Dendritic cell treated with granulocyte-macrophage colony-stimulating factor and Interleukin-4, amounts not matched to agents 40 ng/mL and 50 ng/mL, for 4 days (primary cell): ENCODE measurements around the gene ABLIM2.
A peak's percentile ranks its signal among the peaks of the same experiment; 100 is the strongest.

Source experiments
- H3K27ac Mint-ChIP-seq: one replicate; pipeline ENCODE4 v1.8.0; 2022; ENCODE audit warnings: mild to moderate bottlenecking, mixed read lengths
- H3K27me3 Mint-ChIP-seq: one replicate; pipeline ENCODE4 v1.8.0; 2022; ENCODE audit warnings: mild to moderate bottlenecking, mixed read lengths
- H3K36me3 Mint-ChIP-seq: one replicate; pipeline ENCODE4 v1.8.0; 2022; ENCODE audit warnings: low read depth, mixed read lengths
- H3K4me1 Mint-ChIP-seq: one replicate; pipeline ENCODE4 v1.8.0; 2022; ENCODE audit warnings: low read depth, mixed read lengths
- H3K4me3 Mint-ChIP-seq: one replicate; pipeline ENCODE4 v1.8.0; 2022; ENCODE audit warnings: mild to moderate bottlenecking, moderate library complexity, mixed read lengths
- H3K9me3 Mint-ChIP-seq: one replicate; pipeline ENCODE4 v1.8.0; 2022; ENCODE audit warnings: mixed read lengths
- intact Hi-C: fragments of 100-400 bp; cut with micrococcal nuclease; formaldehyde crosslinking; loops from one replicate; pipeline ENCODE4 v1.15.0; 2022

Gene ABLIM2

GRCh38 chr4:8164194-8164565 lies 5.6 kb upstream of the ABLIM2 start:
- peaks cover 9% of the 10 kb centered on the region for H3K9me3 Mint-ChIP-seq
- no peak overlapping the region for H3K27ac Mint-ChIP-seq
- intact Hi-C loops = no loop called here
- H3K36me3 Mint-ChIP-seq = peaks cover under 1% of the 10 kb centered on the region
- H3K4me1 Mint-ChIP-seq = peaks cover 47% of the 10 kb centered on the region
- peaks cover 50% of the 10 kb centered on the region for H3K27me3 Mint-ChIP-seq
- no peak overlapping the region for H3K4me3 Mint-ChIP-seq

GRCh38 chr4:8163436-8164193 lies 5.0 kb upstream of the ABLIM2 start:
- Mint-ChIP-seq H3K9me3 (peaks cover 9% of the 10 kb centered on the region), H3K4me3 (no peak overlapping the region), H3K4me1 (peaks cover 51% of the 10 kb centered on the region), H3K27me3 (peaks cover 54% of the 10 kb centered on the region), H3K36me3 (peaks cover 6% of the 10 kb centered on the region), H3K27ac (no peak overlapping the region)
- intact Hi-C loops = no loop called here

GRCh38 chr4:8163026-8163425 lies 4.4 kb upstream of the ABLIM2 start:
- intact Hi-C loops = no loop called here
- Mint-ChIP-seq H3K36me3 (peaks cover 6% of the 10 kb centered on the region), H3K27ac (no peak overlapping the region), H3K9me3 (peaks cover 9% of the 10 kb centered on the region), H3K27me3 (peaks cover 59% of the 10 kb centered on the region), H3K4me3 (no peak overlapping the region), H3K4me1 (peaks cover 49% of the 10 kb centered on the region)

GRCh38 chr4:8162625-8163024 lies 4.0 kb upstream of the ABLIM2 start:
- intact Hi-C loops = no loop called here
- no peak overlapping the region for H3K4me3 Mint-ChIP-seq
- H3K9me3 Mint-ChIP-seq = peaks cover 9% of the 10 kb centered on the region
- no peak overlapping the region for H3K27ac Mint-ChIP-seq
- peaks cover 47% of the 10 kb centered on the region for H3K4me1 Mint-ChIP-seq
- peaks cover 63% of the 10 kb centered on the region for H3K27me3 Mint-ChIP-seq
- peaks cover 6% of the 10 kb centered on the region for H3K36me3 Mint-ChIP-seq

GRCh38 chr4:8160572-8160971 lies 2.0 kb upstream of the ABLIM2 start:
- H3K4me3 Mint-ChIP-seq = no peak overlapping the region
- intact Hi-C loops = no loop called here
- H3K27ac Mint-ChIP-seq = no peak overlapping the region
- no peaks in the 10 kb centered on the region for H3K9me3 Mint-ChIP-seq
- H3K4me1 Mint-ChIP-seq = peaks cover 29% of the 10 kb centered on the region
- peaks cover 6% of the 10 kb centered on the region for H3K36me3 Mint-ChIP-seq
- H3K27me3 Mint-ChIP-seq = peaks cover 73% of the 10 kb centered on the region

GRCh38 chr4:8160233-8160560 lies 1.6 kb upstream of the ABLIM2 start:
- intact Hi-C loops = no loop called here
- peaks cover 6% of the 10 kb centered on the region for H3K36me3 Mint-ChIP-seq
- H3K4me1 Mint-ChIP-seq = peaks cover 25% of the 10 kb centered on the region
- H3K27ac Mint-ChIP-seq = no peak overlapping the region
- peaks cover 77% of the 10 kb centered on the region for H3K27me3 Mint-ChIP-seq
- H3K4me3 Mint-ChIP-seq = no peak overlapping the region
- no peaks in the 10 kb centered on the region for H3K9me3 Mint-ChIP-seq

- H3K36me3 Mint-ChIP-seq = peaks cover 6% of the 10 kb centered on the region
- H3K27ac Mint-ChIP-seq = peak overlapping the region; percentile 79
- no peaks in the 10 kb centered on the region for H3K9me3 Mint-ChIP-seq
- H3K27me3 Mint-ChIP-seq = peaks cover 78% of the 10 kb centered on the region
- peaks cover 22% of the 10 kb centered on the region for H3K4me1 Mint-ChIP-seq
- H3K4me3 Mint-ChIP-seq = peak overlapping the region; percentile 96
- intact Hi-C loops = no loop called here
These were observed 1.1 kb upstream of the ABLIM2 start for GRCh38 chr4:8159537-8160232.

- peaks cover 79% of the 10 kb centered on the region for H3K27me3 Mint-ChIP-seq
- peaks cover 6% of the 10 kb centered on the region for H3K36me3 Mint-ChIP-seq
- intact Hi-C loops = no loop called here
- H3K9me3 Mint-ChIP-seq = no peaks in the 10 kb centered on the region
- peak overlapping the region; percentile 59 for H3K4me3 Mint-ChIP-seq
- peaks cover 22% of the 10 kb centered on the region for H3K4me1 Mint-ChIP-seq
- no peak overlapping the region for H3K27ac Mint-ChIP-seq
These were observed 486 bp downstream of the ABLIM2 start for GRCh38 chr4:8157944-8158709.

GRCh38 chr4:8157496-8157895 lies 1.1 kb downstream of the ABLIM2 start:
- intact Hi-C loops = no loop called here
- Mint-ChIP-seq H3K9me3 (no peaks in the 10 kb centered on the region), H3K27ac (no peak overlapping the region), H3K4me1 (peaks cover 22% of the 10 kb centered on the region), H3K4me3 (peak overlapping the region; percentile 23), H3K36me3 (peaks cover 6% of the 10 kb centered on the region), H3K27me3 (peaks cover 80% of the 10 kb centered on the region)

GRCh38 chr4:8156617-8157016 lies 2.0 kb downstream of the ABLIM2 start:
- no peak overlapping the region for H3K4me3 Mint-ChIP-seq
- intact Hi-C loops = no loop called here
- H3K4me1 Mint-ChIP-seq = peaks cover 22% of the 10 kb centered on the region
- no peaks in the 10 kb centered on the region for H3K9me3 Mint-ChIP-seq
- peaks cover 74% of the 10 kb centered on the region for H3K27me3 Mint-ChIP-seq
- H3K27ac Mint-ChIP-seq = no peak overlapping the region
- H3K36me3 Mint-ChIP-seq = peaks cover 6% of the 10 kb centered on the region

GRCh38 chr4:8155660-8156421 lies 2.8 kb downstream of the ABLIM2 start:
- Mint-ChIP-seq H3K36me3 (peaks cover 6% of the 10 kb centered on the region), H3K4me1 (peaks cover 22% of the 10 kb centered on the region), H3K4me3 (no peak overlapping the region), H3K9me3 (no peaks in the 10 kb centered on the region), H3K27me3 (peaks cover 78% of the 10 kb centered on the region), H3K27ac (no peak overlapping the region)
- intact Hi-C loops = no loop called here

- no peaks in the 10 kb centered on the region for H3K9me3 Mint-ChIP-seq
- H3K4me1 Mint-ChIP-seq = peaks cover 18% of the 10 kb centered on the region
- H3K4me3 Mint-ChIP-seq = no peak overlapping the region
- H3K36me3 Mint-ChIP-seq = peaks cover 6% of the 10 kb centered on the region
- H3K27me3 Mint-ChIP-seq = peaks cover 78% of the 10 kb centered on the region
- no peak overlapping the region for H3K27ac Mint-ChIP-seq
- intact Hi-C loops = no loop called here
These were observed 3.6 kb downstream of the ABLIM2 start for GRCh38 chr4:8155048-8155447.

GRCh38 chr4:8153441-8153840 lies 5.2 kb downstream of the ABLIM2 start:
- Mint-ChIP-seq H3K4me3 (no peak overlapping the region), H3K9me3 (no peaks in the 10 kb centered on the region), H3K36me3 (no peaks in the 10 kb centered on the region), H3K27ac (no peak overlapping the region), H3K27me3 (peaks cover 67% of the 10 kb centered on the region), H3K4me1 (peaks cover 4% of the 10 kb centered on the region)
- intact Hi-C loops = no loop called here

GRCh38 chr4:8152865-8153257 lies 5.8 kb downstream of the ABLIM2 start:
- no peaks in the 10 kb centered on the region for H3K36me3 Mint-ChIP-seq
- peaks cover 4% of the 10 kb centered on the region for H3K4me1 Mint-ChIP-seq
- intact Hi-C loops = no loop called here
- peaks cover 62% of the 10 kb centered on the region for H3K27me3 Mint-ChIP-seq
- H3K27ac Mint-ChIP-seq = no peak overlapping the region
- H3K9me3 Mint-ChIP-seq = no peaks in the 10 kb centered on the region
- no peak overlapping the region for H3K4me3 Mint-ChIP-seq
